Measurements from ENCODE around the gene GDF3.

GDF3 gene

DNA sequence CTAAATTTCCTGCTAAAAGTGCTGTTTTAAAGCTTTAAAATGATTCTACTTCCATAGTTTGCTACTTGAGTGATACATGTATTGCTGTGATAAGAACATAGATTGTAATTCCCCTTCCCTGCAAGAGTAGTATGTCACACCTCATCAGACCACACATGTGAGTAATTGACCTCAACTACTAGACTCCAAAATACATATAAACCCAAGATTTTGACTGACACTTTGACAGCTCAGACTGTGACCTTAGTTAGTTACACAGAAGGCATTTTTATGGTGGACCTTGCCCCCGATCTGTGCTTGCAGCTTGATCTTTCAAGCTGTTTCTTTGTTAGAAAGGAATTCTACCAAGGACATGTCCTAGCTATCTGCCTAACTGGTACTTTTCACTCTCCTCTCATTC lies 48.5 kb downstream of the GDF3 start:
- Histone ChIP-seq H3K4me3 (ENCODE audit: low read length, poor library complexity, severe bottlenecking) (no peak overlapping the region), H3K79me2 (ENCODE audit: insufficient read depth, low read length) (no peaks in the 10 kb centered on the region), H3K9me2 (replicated peaks; ENCODE audit: low read depth, low read length) (no peaks in the 10 kb centered on the region), H3K9me3 (ENCODE audit: insufficient read depth, low read depth, low read length) (no peaks in the 10 kb centered on the region), H3K9ac (ENCODE audit: low read depth, low read length, poor library complexity, severe bottlenecking) (no peak overlapping the region), H3K36me3 (ENCODE audit: insufficient read depth, low read length) (no peaks in the 10 kb centered on the region), H3K4me2 (ENCODE audit: low read depth, low read length, poor library complexity, severe bottlenecking) (no peak overlapping the region), H3K27me3 (ENCODE audit: insufficient read depth, low read length, poor library complexity, severe bottlenecking) (no peaks in the 10 kb centered on the region), H4K20me1 (ENCODE audit: insufficient read depth, low read length, poor library complexity, severe bottlenecking) (no peaks in the 10 kb centered on the region), H3F3A (ENCODE audit: low read depth) (0 out of 2 replicates have a peak, but pooled peaks cover 5% of the 10 kb centered on the region), H3K4me1 (ENCODE audit: insufficient read depth, low read length, poor library complexity, severe bottlenecking) (peaks cover 12% of the 10 kb centered on the region), H2AFZ (ENCODE audit: low read length) (no peak overlapping the region)
- no peak for TF ChIP-seq CTCF (conservative IDR thresholded peaks at IDR 0.05; ENCODE audit: low read length)
- no peak for TF ChIP-seq EZH2phosphoT487 (IDR thresholded peaks at IDR 0.05; ENCODE audit: borderline replicate concordance)

DNA sequence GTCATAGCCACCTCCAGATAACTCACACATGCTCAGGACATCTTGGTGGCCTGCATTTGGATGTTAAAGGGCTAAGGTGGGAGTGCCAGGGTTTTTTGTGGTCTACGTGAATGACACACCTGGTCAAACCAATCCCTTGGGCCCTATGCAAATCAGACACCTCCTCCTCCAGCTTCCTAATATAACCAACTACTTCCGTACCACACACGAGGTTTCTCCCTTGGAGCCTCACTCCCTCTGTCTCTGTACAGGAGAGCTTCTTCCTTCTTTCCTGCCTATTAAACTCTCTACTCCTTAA lies 49.4 kb downstream of the GDF3 start:
- no peaks in the 10 kb centered on the region for H4K20me1 ChIP-seq (ENCODE audit: insufficient read depth, low read length, poor library complexity, severe bottlenecking)
- no peak overlapping the region for H3K4me2 ChIP-seq (ENCODE audit: low read depth, low read length, poor library complexity, severe bottlenecking)
- no peaks in the 10 kb centered on the region for H3K36me3 ChIP-seq (ENCODE audit: insufficient read depth, low read length)
- H3K9me3 ChIP-seq (ENCODE audit: insufficient read depth, low read depth, low read length): no peaks in the 10 kb centered on the region
- H3K9me2 ChIP-seq (replicated peaks; ENCODE audit: low read depth, low read length): no peaks in the 10 kb centered on the region
- H3K4me3 ChIP-seq (ENCODE audit: low read length, poor library complexity, severe bottlenecking): no peak overlapping the region
- no peak for TF ChIP-seq EZH2phosphoT487 (IDR thresholded peaks at IDR 0.05; ENCODE audit: borderline replicate concordance)
- TF ChIP-seq CTCF (conservative IDR thresholded peaks at IDR 0.05; ENCODE audit: low read length): no peak
- H3F3A ChIP-seq (ENCODE audit: low read depth): peaks cover 7% of the 10 kb centered on the region; the same call in 1 of the 2 replicates
- no peaks in the 10 kb centered on the region for H3K79me2 ChIP-seq (ENCODE audit: insufficient read depth, low read length)
- no peaks in the 10 kb centered on the region for H3K27me3 ChIP-seq (ENCODE audit: insufficient read depth, low read length, poor library complexity, severe bottlenecking)
- peaks cover 18% of the 10 kb centered on the region for H3K4me1 ChIP-seq (ENCODE audit: insufficient read depth, low read length, poor library complexity, severe bottlenecking)
- no peak overlapping the region for H3K9ac ChIP-seq (ENCODE audit: low read depth, low read length, poor library complexity, severe bottlenecking)
- no peak overlapping the region for H2AFZ ChIP-seq (ENCODE audit: low read length)

GRCh38 chr12:7645395-7646177 lies 50.0 kb downstream of the GDF3 start:
- no peak overlapping the region for H3K9ac ChIP-seq (ENCODE audit: low read depth, low read length, poor library complexity, severe bottlenecking)
- H3F3A ChIP-seq (ENCODE audit: low read depth): peaks cover 10% of the 10 kb centered on the region; the same call in 1 of the 2 replicates
- H2AFZ ChIP-seq (ENCODE audit: low read length): no peak overlapping the region
- TF ChIP-seq EZH2phosphoT487 (IDR thresholded peaks at IDR 0.05; ENCODE audit: borderline replicate concordance) (no peak), CTCF (conservative IDR thresholded peaks at IDR 0.05; ENCODE audit: low read length) (peak; percentile 90)
- no peaks in the 10 kb centered on the region for H3K9me3 ChIP-seq (ENCODE audit: insufficient read depth, low read depth, low read length)
- no peaks in the 10 kb centered on the region for H4K20me1 ChIP-seq (ENCODE audit: insufficient read depth, low read length, poor library complexity, severe bottlenecking)
- no peaks in the 10 kb centered on the region for H3K79me2 ChIP-seq (ENCODE audit: insufficient read depth, low read length)
- H3K36me3 ChIP-seq (ENCODE audit: insufficient read depth, low read length): no peaks in the 10 kb centered on the region
- no peak overlapping the region for H3K4me2 ChIP-seq (ENCODE audit: low read depth, low read length, poor library complexity, severe bottlenecking)
- no peak overlapping the region for H3K4me3 ChIP-seq (ENCODE audit: low read length, poor library complexity, severe bottlenecking)
- peaks cover 23% of the 10 kb centered on the region for H3K4me1 ChIP-seq (ENCODE audit: insufficient read depth, low read length, poor library complexity, severe bottlenecking)
- H3K27me3 ChIP-seq (ENCODE audit: insufficient read depth, low read length, poor library complexity, severe bottlenecking): no peaks in the 10 kb centered on the region
- no peaks in the 10 kb centered on the region for H3K9me2 ChIP-seq (replicated peaks; ENCODE audit: low read depth, low read length)
